Measurements from ENCODE around the gene KLHL22.
A peak's percentile ranks its signal among the peaks of the same experiment; 100 is the strongest.

The KLHL22 gene

DNA sequence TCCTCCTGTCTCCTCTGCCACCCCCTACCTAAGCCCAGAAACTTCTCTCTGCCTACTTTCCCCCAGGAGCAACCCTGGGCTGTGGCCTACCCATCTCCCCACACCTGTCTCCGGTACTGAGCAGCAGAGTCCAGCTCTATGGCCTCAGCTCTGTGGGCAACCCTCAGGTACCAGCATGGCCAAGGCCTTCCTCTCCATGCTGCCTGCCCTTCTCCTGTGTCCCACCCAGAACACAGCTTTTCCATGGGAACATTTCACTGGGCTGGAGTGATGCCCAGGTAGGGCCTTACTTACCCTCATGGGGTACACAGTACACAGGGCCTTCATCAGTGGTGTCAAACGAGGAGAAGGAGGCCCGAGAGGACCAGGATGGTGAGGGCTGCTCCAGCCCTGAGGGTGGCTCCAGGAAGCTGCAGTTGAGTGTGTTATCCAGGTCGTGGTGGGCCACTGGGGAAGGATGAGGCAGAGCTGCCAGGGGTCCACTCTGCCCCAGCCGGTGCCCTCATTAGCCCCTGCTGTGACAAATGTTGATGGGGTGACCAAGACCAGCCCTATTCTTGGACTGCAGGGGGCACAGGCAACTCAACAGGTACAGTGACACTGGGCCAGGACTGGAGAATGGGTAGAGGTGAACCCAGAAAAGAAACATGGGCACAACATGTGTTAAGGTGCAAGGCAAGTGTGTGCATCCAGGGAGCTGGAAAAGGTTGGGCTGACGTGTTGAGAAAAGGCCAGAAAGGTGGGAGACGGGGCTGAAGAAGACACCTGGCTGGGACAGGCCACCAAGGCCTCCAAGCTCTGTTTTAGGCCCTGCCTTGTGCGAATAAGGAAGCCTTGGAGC lies 68.3 kb downstream of the KLHL22 start:
- Histone ChIP-seq H3K18ac (ENCODE audit: low read length) (no peak overlapping the region), H4K12ac (ENCODE audit: low read depth, low read length) (no peak overlapping the region), H3K4me3 (ENCODE audit: low read depth, low read length) (no peak overlapping the region), H2BK5ac (ENCODE audit: low read depth, low read length, poor library complexity) (no peak overlapping the region), H3K4ac (ENCODE audit: low read depth, low read length) (no peak overlapping the region), H2AK5ac (ENCODE audit: low read length) (no peak overlapping the region), H3K4me1 (ENCODE audit: control insufficient read depth in 1 of 2, insufficient read depth in 2 of 2, low read length in 2 of 2) (peaks cover 10 to 21% of the 10 kb centered on the region in 2 experiments), H3K14ac (ENCODE audit: low read length) (no peak overlapping the region), H3K27ac (ENCODE audit: low read depth, low read length) (no peak overlapping the region), H3K4me2 (ENCODE audit: low read length) (no peak overlapping the region), H3K36me3 (ENCODE audit: control insufficient read depth in 1 of 2, insufficient read depth in 2 of 2, low read length in 2 of 2) (peaks cover 43 to 56% of the 10 kb centered on the region in 2 experiments), H3K9me3 (ENCODE audit: insufficient read depth, low read depth, low read length) (peaks cover 18% of the 10 kb centered on the region), H4K91ac (ENCODE audit: low read depth, low read length) (no peak overlapping the region), H3K79me2 (ENCODE audit: control insufficient read depth, insufficient read depth, low read length, poor library complexity) (no peaks in the 10 kb centered on the region), H3K27me3 (ENCODE audit: insufficient read depth, low read length) (peaks cover 14% of the 10 kb centered on the region), H2BK120ac (ENCODE audit: insufficient read depth, low read length, poor library complexity) (no peak overlapping the region), H3K79me1 (ENCODE audit: low read length) (no peaks in the 10 kb centered on the region), H4K8ac (ENCODE audit: low read depth, low read length) (no peak overlapping the region), H2BK12ac (ENCODE audit: low read length) (no peak overlapping the region), H3K23ac (ENCODE audit: low read length) (no peak overlapping the region), H3K9ac (ENCODE audit: low read length) (no peak overlapping the region), H2AFZ (ENCODE audit: insufficient read depth, low read length, poor library complexity) (no peak overlapping the region)
- no peak for DNase-seq
- no CpG with 5 or more reads among the region's 8 CpGs for WGBS (ENCODE audit: extremely low coverage, insufficient coverage, insufficient read length)

DNA sequence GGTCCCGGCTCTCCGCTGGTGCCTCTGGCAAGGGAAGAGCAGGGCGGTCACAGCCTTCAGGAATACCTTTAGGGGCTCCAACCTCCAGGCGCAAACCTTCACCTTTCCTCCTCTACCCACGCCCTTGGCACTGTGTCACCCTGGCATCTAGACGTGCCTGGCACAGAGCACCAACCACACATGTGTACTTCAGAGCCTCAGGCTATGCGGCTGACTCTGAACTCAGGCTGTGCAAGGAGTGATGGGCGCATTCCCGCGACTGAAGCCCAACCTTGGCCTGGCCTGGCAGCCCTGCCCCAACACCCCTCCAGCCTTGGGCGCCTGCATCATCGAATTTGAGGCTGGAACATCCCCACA lies 69.4 kb downstream of the KLHL22 start:
- no peak overlapping the region for H3K23ac ChIP-seq (ENCODE audit: low read length)
- H3K9me3 ChIP-seq (ENCODE audit: insufficient read depth, low read depth, low read length): peaks cover 12% of the 10 kb centered on the region
- no peak overlapping the region for H2AFZ ChIP-seq (ENCODE audit: insufficient read depth, low read length, poor library complexity)
- H3K36me3 ChIP-seq (ENCODE audit: control insufficient read depth in 1 of 2, insufficient read depth in 2 of 2, low read length in 2 of 2): peaks cover 43 to 55% of the 10 kb centered on the region in 2 experiments
- H2AK5ac ChIP-seq (ENCODE audit: low read length): no peak overlapping the region
- H3K4me2 ChIP-seq (ENCODE audit: low read length): no peak overlapping the region
- no peak overlapping the region for H4K12ac ChIP-seq (ENCODE audit: low read depth, low read length)
- H3K18ac ChIP-seq (ENCODE audit: low read length): no peak overlapping the region
- DNase-seq: no peak
- WGBS (ENCODE audit: extremely low coverage, insufficient coverage, insufficient read length): no CpG with 5 or more reads among the region's 12 CpGs
- no peak overlapping the region for H3K4ac ChIP-seq (ENCODE audit: low read depth, low read length)
- H2BK12ac ChIP-seq (ENCODE audit: low read length): no peak overlapping the region
- H3K4me3 ChIP-seq (ENCODE audit: low read depth, low read length): no peak overlapping the region
- peaks cover 10% of the 10 kb centered on the region for H3K27me3 ChIP-seq (ENCODE audit: insufficient read depth, low read length)
- no peak overlapping the region for H3K14ac ChIP-seq (ENCODE audit: low read length)
- H2BK5ac ChIP-seq (ENCODE audit: low read depth, low read length, poor library complexity): no peak overlapping the region
- H4K8ac ChIP-seq (ENCODE audit: low read depth, low read length): no peak overlapping the region
- H3K79me1 ChIP-seq (ENCODE audit: low read length): no peaks in the 10 kb centered on the region
- peaks cover 8 to 14% of the 10 kb centered on the region in 2 experiments for H3K4me1 ChIP-seq (ENCODE audit: control insufficient read depth in 1 of 2, insufficient read depth in 2 of 2, low read length in 2 of 2)
- H2BK120ac ChIP-seq (ENCODE audit: insufficient read depth, low read length, poor library complexity): no peak overlapping the region
- no peaks in the 10 kb centered on the region for H3K79me2 ChIP-seq (ENCODE audit: control insufficient read depth, insufficient read depth, low read length, poor library complexity)
- H4K91ac ChIP-seq (ENCODE audit: low read depth, low read length): no peak overlapping the region
- H3K9ac ChIP-seq (ENCODE audit: low read length): no peak overlapping the region
- H3K27ac ChIP-seq (ENCODE audit: low read depth, low read length): no peak overlapping the region

DNA sequence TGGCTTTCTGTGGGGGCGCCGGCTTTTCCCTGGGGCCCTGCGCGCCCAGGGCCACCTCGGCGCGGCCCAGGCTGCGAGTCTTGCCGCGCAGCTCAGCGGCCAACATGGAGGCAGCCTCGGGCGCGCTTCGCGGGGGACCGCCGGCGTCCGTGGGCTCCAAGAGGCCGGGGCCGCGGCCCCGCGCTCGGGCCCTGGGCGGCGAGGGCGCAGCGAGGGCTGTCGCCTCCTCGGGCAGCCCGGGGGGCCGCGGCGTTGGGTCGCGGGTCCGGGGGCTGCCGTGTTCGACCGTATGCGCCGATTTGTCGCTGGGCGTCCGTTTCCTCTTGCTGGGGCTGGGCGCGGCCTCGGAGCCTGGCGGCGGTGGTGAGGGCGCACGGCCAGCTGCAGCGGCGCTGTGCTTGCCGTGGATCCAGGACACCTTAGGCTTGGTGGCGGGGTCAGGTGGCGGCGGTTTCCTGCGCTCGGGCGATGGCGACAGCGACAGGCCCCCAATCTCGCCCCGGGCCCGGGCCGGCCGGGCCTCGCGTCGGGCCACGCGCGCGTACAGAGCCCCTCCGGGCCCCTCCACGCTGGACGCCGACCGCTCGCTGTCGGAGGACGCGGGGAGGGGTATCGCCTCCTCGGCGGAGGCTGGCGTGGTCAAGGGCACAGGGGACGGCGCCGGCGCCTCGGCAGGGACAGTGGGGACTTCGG lies 69.9 kb downstream of the KLHL22 start:
- WGBS (ENCODE audit: extremely low coverage, insufficient coverage, insufficient read length): no CpG with 5 or more reads among the region's 96 CpGs
- H3K4me3 ChIP-seq (ENCODE audit: low read depth, low read length): no peak overlapping the region
- H2BK12ac ChIP-seq (ENCODE audit: low read length): no peak overlapping the region

DNA sequence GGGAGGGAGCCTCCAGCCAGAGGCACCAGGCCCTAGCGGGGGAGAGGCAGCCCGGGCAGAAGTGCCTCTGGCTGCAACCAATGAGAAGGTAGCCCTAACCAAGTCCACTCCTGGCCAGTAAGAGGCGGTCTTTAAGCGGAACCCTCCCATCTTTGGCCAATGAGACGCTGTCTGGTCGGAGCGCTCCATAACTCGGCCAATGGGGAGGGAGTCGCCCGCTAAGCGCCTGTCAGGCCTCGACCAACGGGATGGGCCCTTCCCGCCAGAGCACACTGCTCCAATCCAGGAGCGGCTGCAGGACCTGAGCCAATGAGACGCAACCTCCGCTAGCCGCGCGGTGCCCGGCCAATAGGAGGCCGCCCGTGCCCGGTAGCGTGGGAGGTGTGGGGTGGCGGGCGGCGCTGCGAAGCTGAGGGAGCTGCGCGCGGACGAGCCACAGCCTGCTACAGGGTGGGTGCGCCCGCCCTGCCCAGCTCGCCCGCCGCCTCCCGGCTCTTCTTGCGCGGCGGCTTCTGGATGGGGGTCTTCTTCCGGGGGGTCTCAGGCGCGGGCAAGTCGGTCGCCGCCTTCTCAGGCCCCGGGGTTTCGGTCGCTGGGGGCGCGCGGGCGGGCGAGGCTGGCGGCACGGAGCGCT lies 70.5 kb downstream of the KLHL22 start:
- no peak overlapping the region for H3K23ac ChIP-seq (ENCODE audit: low read length)
- H4K91ac ChIP-seq (ENCODE audit: low read depth, low read length): no peak overlapping the region
- H3K27me3 ChIP-seq (ENCODE audit: insufficient read depth, low read length): no peaks in the 10 kb centered on the region
- no peak overlapping the region for H3K4me3 ChIP-seq (ENCODE audit: low read depth, low read length)
- no peak overlapping the region for H2BK12ac ChIP-seq (ENCODE audit: low read length)
- no peak overlapping the region for H3K4me2 ChIP-seq (ENCODE audit: low read length)
- no peak overlapping the region for H2AK5ac ChIP-seq (ENCODE audit: low read length)
- no peak overlapping the region for H3K9ac ChIP-seq (ENCODE audit: low read length)
- no peak overlapping the region for H3K4ac ChIP-seq (ENCODE audit: low read depth, low read length)
- H3K27ac ChIP-seq (ENCODE audit: low read depth, low read length): no peak overlapping the region
- peaks cover 4 to 7% of the 10 kb centered on the region in 2 experiments for H3K4me1 ChIP-seq (ENCODE audit: control insufficient read depth in 1 of 2, insufficient read depth in 2 of 2, low read length in 2 of 2)
- H2AFZ ChIP-seq (ENCODE audit: insufficient read depth, low read length, poor library complexity): no peak overlapping the region
- no peaks in the 10 kb centered on the region for H3K79me2 ChIP-seq (ENCODE audit: control insufficient read depth, insufficient read depth, low read length, poor library complexity)
- no peak overlapping the region for H4K12ac ChIP-seq (ENCODE audit: low read depth, low read length)
- H3K36me3 ChIP-seq (ENCODE audit: control insufficient read depth in 1 of 2, insufficient read depth in 2 of 2, low read length in 2 of 2): peaks cover 37 to 49% of the 10 kb centered on the region in 2 experiments
- H3K18ac ChIP-seq (ENCODE audit: low read length): no peak overlapping the region
- H3K9me3 ChIP-seq (ENCODE audit: insufficient read depth, low read depth, low read length): peaks cover 8% of the 10 kb centered on the region
- no peaks in the 10 kb centered on the region for H3K79me1 ChIP-seq (ENCODE audit: low read length)
- H4K8ac ChIP-seq (ENCODE audit: low read depth, low read length): no peak overlapping the region
- peak; percentile 79 to 86 for DNase-seq
- H2BK5ac ChIP-seq (ENCODE audit: low read depth, low read length, poor library complexity): no peak overlapping the region
- H2BK120ac ChIP-seq (ENCODE audit: insufficient read depth, low read length, poor library complexity): no peak overlapping the region
- no CpG with 5 or more reads among the region's 59 CpGs for WGBS (ENCODE audit: extremely low coverage, insufficient coverage, insufficient read length)
- H3K14ac ChIP-seq (ENCODE audit: low read length): no peak overlapping the region

More for the DNA sequence above, 69.9 kb downstream of the KLHL22 start:
- Histone ChIP-seq H3K23ac (ENCODE audit: low read length) (no peak overlapping the region), H4K12ac (ENCODE audit: low read depth, low read length) (no peak overlapping the region), H3K4me1 (ENCODE audit: control insufficient read depth in 1 of 2, insufficient read depth in 2 of 2, low read length in 2 of 2) (peaks cover 4 to 9% of the 10 kb centered on the region in 2 experiments), H4K8ac (ENCODE audit: low read depth, low read length) (no peak overlapping the region), H3K79me1 (ENCODE audit: low read length) (no peaks in the 10 kb centered on the region), H3K9me3 (ENCODE audit: insufficient read depth, low read depth, low read length) (peaks cover 10% of the 10 kb centered on the region), H3K27me3 (ENCODE audit: insufficient read depth, low read length) (peaks cover 5% of the 10 kb centered on the region), H3K36me3 (ENCODE audit: control insufficient read depth in 1 of 2, insufficient read depth in 2 of 2, low read length in 2 of 2) (peaks cover 43 to 55% of the 10 kb centered on the region in 2 experiments), H3K79me2 (ENCODE audit: control insufficient read depth, insufficient read depth, low read length, poor library complexity) (no peaks in the 10 kb centered on the region), H3K9ac (ENCODE audit: low read length) (no peak overlapping the region), H4K91ac (ENCODE audit: low read depth, low read length) (no peak overlapping the region), H2BK120ac (ENCODE audit: insufficient read depth, low read length, poor library complexity) (no peak overlapping the region), H3K18ac (ENCODE audit: low read length) (no peak overlapping the region), H2AFZ (ENCODE audit: insufficient read depth, low read length, poor library complexity) (no peak overlapping the region), H3K14ac (ENCODE audit: low read length) (no peak overlapping the region), H3K4me2 (ENCODE audit: low read length) (no peak overlapping the region), H2BK5ac (ENCODE audit: low read depth, low read length, poor library complexity) (no peak overlapping the region), H2AK5ac (ENCODE audit: low read length) (no peak overlapping the region), H3K4ac (ENCODE audit: low read depth, low read length) (no peak overlapping the region), H3K27ac (ENCODE audit: low read depth, low read length) (no peak overlapping the region)
- no peak for DNase-seq

Data from trophoblast cell (in vitro differentiated cells and primary cell).